IPS-18c (cell line): ENCODE results near the gene XRCC6.
"Not testable (repeated sequence)": the region's sequence is repeated elsewhere in the genome, so short reads cannot be mapped to it uniquely, and the experiment has no call there.

Source experiments
- H3K4me3 ChIP-seq: 2 replicates; pipeline ENCODE4 v1.7.0; 2013; ENCODE audit warnings: low read depth, mild to moderate bottlenecking, low read length, moderate library complexity; ENCODE audit not compliant: insufficient read depth
- H3K9me3 ChIP-seq: one replicate; pipeline ENCODE4 v1.6.1; 2013; ENCODE audit warnings: mild to moderate bottlenecking, low read length, moderate library complexity; ENCODE audit not compliant: control insufficient read depth, insufficient read depth

Gene XRCC6

GRCh38 chr22:41621099-41621910 lies at the start of gene XRCC6:
Gene XRCC6, plus strand, starts transcription at chr22:41621295. Its CDS starts 710 bp downstream, at chr22:41622005.
- peak within 1 kb of the TSS; percentile 100 for H3K4me3 ChIP-seq
- no peaks in the 10 kb centered on the region for H3K9me3 ChIP-seq

- Histone ChIP-seq H3K4me3 (no peak overlapping the region), H3K9me3 (no peaks in the 10 kb centered on the region)
Observed at GRCh38 chr22:41571786-41572185, 49.3 kb upstream of the XRCC6 start.

GRCh38 chr22:41572305-41572704 lies 48.8 kb upstream of the XRCC6 start:
- H3K4me3 ChIP-seq, H3K9me3 ChIP-seq: not testable (repeated sequence)

- no peak overlapping the region for H3K4me3 ChIP-seq
Observed at GRCh38 chr22:41573677-41574076, 47.4 kb upstream of the XRCC6 start.

GRCh38 chr22:41574847-41575381 lies 46.2 kb upstream of the XRCC6 start:
- H3K4me3 ChIP-seq = no peak overlapping the region
- H3K9me3 ChIP-seq = no peaks in the 10 kb centered on the region

More at GRCh38 chr22:41573677-41574076, 47.4 kb upstream of the XRCC6 start:
- no peaks in the 10 kb centered on the region for H3K9me3 ChIP-seq

GRCh38 chr22:41575533-41575932 lies 45.6 kb upstream of the XRCC6 start:
- Histone ChIP-seq H3K4me3 (no peak overlapping the region), H3K9me3 (no peaks in the 10 kb centered on the region)

GRCh38 chr22:41576877-41577276 lies 44.2 kb upstream of the XRCC6 start:
- Histone ChIP-seq H3K9me3 (no peaks in the 10 kb centered on the region), H3K4me3 (no peak overlapping the region)

GRCh38 chr22:41578114-41578513 lies 43.0 kb upstream of the XRCC6 start:
- H3K9me3 ChIP-seq = no peaks in the 10 kb centered on the region

GRCh38 chr22:41578818-41579217 lies 42.3 kb upstream of the XRCC6 start:
- no peaks in the 10 kb centered on the region for H3K9me3 ChIP-seq
- no peak overlapping the region for H3K4me3 ChIP-seq

More at GRCh38 chr22:41578114-41578513, 43.0 kb upstream of the XRCC6 start:
- no peak overlapping the region for H3K4me3 ChIP-seq

GRCh38 chr22:41579297-41579996 lies 41.6 kb upstream of the XRCC6 start:
- no peaks in the 10 kb centered on the region for H3K9me3 ChIP-seq
- no peak overlapping the region for H3K4me3 ChIP-seq

- no peak overlapping the region for H3K4me3 ChIP-seq
Observed at GRCh38 chr22:41579997-41580355, 41.1 kb upstream of the XRCC6 start.

GRCh38 chr22:41582694-41583093 lies 38.4 kb upstream of the XRCC6 start:
- no peaks in the 10 kb centered on the region for H3K9me3 ChIP-seq
- H3K4me3 ChIP-seq = no peak overlapping the region

More at GRCh38 chr22:41579997-41580355, 41.1 kb upstream of the XRCC6 start:
- H3K9me3 ChIP-seq = no peaks in the 10 kb centered on the region

- Histone ChIP-seq H3K9me3 (no peaks in the 10 kb centered on the region), H3K4me3 (no peak overlapping the region)
Observed at GRCh38 chr22:41584881-41585280, 36.2 kb upstream of the XRCC6 start.

GRCh38 chr22:41585898-41586297 lies 35.2 kb upstream of the XRCC6 start:
- Histone ChIP-seq H3K9me3 (no peaks in the 10 kb centered on the region), H3K4me3 (no peak overlapping the region)

- Histone ChIP-seq H3K4me3 (no peak overlapping the region), H3K9me3 (no peaks in the 10 kb centered on the region)
Observed at GRCh38 chr22:41587347-41587723, 33.8 kb upstream of the XRCC6 start.

GRCh38 chr22:41589391-41590241 lies 31.5 kb upstream of the XRCC6 start, which contains the start of gene PMM1:
Gene PMM1, minus strand, starts transcription at chr22:41589840. Its CDS starts 35 bp downstream, at chr22:41589805.
- Histone ChIP-seq H3K9me3 (no peaks in the 10 kb centered on the region), H3K4me3 (peak within 1 kb of the TSS; percentile 86)

GRCh38 chr22:41593336-41593960 lies 27.6 kb upstream of the XRCC6 start:
- H3K9me3 ChIP-seq = not testable (repeated sequence)

More at GRCh38 chr22:41593336-41593960, 27.6 kb upstream of the XRCC6 start:
- not testable (repeated sequence) for H3K4me3 ChIP-seq
